Nephron (organoid): ENCODE data around the gene NHSL1.

ENCODE experiments used
- H3K27ac Mint-ChIP-seq, 3 experiments: 2 replicates each; pipeline ENCODE4 v1.8.0; 2020; ENCODE audit warnings: mixed read lengths in 3 of 3, mild to moderate bottlenecking in 2 of 3, moderate library complexity in 1 of 3
- H3K27me3 Mint-ChIP-seq: 2 replicates; pipeline ENCODE4 v1.8.0; 2021; ENCODE audit warnings: low read depth, mild to moderate bottlenecking, moderate library complexity, mixed read lengths
- H3K36me3 Mint-ChIP-seq: 2 replicates; pipeline ENCODE4 v1.8.0; 2020; ENCODE audit warnings: low read depth, mixed read lengths
- H3K4me1 Mint-ChIP-seq: 2 replicates; pipeline ENCODE4 v1.8.0; 2020; ENCODE audit warnings: mixed read lengths
- H3K4me3 Mint-ChIP-seq, 3 experiments: 2 replicates each; pipeline ENCODE4 v1.8.0; 2020; ENCODE audit warnings: mild to moderate bottlenecking in 3 of 3, mixed read lengths in 3 of 3, moderate library complexity in 2 of 3
- H3K9me3 Mint-ChIP-seq: 2 replicates; pipeline ENCODE4 v1.8.0; 2020; ENCODE audit warnings: mixed read lengths
- TF ChIP-seq, protein P1 (sequence below), 3 experiments: fragments of 200-600 bp; sonication (generic); IDR thresholded peaks; one replicate each; pipeline ENCODE4 v1.5.0; 2021; ENCODE audit warnings: antibody characterized with exemption in 3 of 3; ENCODE audit not compliant: unreplicated experiment in 3 of 3

Gene NHSL1

DNA sequence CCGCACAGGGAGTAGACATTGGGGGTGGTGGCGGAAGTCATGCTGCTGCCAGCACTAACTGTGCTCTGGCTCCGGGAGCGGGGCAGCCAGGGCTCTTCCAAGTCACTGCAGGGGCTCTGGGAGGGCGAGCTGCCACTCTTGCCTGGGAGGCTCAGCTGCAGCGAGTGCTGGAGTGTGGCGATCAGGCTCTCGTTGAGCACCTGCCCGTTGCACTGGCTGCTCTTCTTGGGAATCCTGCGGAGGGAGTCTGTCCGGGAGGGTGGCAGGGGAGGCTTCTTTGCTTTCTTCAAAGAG, 67.3 kb downstream of the NHSL1 start:
- H3K27me3 Mint-ChIP-seq = no peaks in the 10 kb centered on the region
- H3K4me3 Mint-ChIP-seq = no peak overlapping the region
- TF ChIP-seq, protein P1, sequence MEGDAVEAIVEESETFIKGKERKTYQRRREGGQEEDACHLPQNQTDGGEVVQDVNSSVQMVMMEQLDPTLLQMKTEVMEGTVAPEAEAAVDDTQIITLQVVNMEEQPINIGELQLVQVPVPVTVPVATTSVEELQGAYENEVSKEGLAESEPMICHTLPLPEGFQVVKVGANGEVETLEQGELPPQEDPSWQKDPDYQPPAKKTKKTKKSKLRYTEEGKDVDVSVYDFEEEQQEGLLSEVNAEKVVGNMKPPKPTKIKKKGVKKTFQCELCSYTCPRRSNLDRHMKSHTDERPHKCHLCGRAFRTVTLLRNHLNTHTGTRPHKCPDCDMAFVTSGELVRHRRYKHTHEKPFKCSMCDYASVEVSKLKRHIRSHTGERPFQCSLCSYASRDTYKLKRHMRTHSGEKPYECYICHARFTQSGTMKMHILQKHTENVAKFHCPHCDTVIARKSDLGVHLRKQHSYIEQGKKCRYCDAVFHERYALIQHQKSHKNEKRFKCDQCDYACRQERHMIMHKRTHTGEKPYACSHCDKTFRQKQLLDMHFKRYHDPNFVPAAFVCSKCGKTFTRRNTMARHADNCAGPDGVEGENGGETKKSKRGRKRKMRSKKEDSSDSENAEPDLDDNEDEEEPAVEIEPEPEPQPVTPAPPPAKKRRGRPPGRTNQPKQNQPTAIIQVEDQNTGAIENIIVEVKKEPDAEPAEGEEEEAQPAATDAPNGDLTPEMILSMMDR (IDR thresholded peaks at IDR 0.05; ENCODE audit: unreplicated experiment in 3 of 3) = no peak
- H3K9me3 Mint-ChIP-seq = no peaks in the 10 kb centered on the region
- H3K4me1 Mint-ChIP-seq = peaks cover 28% of the 10 kb centered on the region
- H3K27ac Mint-ChIP-seq = no peak overlapping the region
- H3K36me3 Mint-ChIP-seq = peaks cover 10% of the 10 kb centered on the region

DNA sequence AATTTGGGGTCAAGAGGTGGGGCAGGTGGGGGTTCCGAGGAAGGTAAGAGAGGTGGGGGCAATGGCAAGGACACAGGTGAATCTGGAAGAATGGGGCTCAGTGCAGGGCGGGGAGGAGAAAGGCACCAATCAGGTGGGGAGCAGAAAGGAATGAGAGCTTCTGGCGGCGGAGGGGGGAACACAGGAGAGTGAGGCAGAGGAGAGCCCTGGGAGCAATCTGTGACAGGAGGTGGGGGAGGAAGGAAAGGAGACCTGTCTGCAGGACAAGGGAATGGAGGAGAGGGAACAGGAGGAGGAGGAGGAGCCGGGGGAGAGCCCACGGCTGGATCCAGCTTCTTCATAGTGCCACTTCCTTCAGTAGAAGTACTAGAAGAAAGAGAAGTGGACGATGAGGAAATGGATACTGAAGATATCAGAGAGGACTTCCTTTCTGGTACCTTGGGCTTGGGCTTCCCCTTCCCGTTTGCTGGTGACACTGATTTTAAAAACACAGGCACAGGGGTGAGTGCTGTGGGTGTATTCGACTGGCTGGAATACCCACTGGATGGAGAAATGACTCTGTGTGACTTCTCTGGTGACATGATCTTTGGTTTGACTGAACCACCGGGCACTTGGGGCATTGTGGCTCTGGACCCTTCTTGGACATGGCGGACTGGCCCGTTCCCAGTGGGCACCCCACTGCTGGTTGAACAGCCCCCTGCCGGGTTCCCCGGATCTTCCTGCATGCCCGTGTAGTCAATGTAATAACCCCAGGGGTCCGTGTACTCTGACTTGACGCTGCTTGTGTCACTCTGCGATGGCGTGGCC, 67.8 kb downstream of the NHSL1 start:
- no peaks in the 10 kb centered on the region for H3K27me3 Mint-ChIP-seq
- no peaks in the 10 kb centered on the region for H3K9me3 Mint-ChIP-seq
- H3K36me3 Mint-ChIP-seq = peaks cover 8% of the 10 kb centered on the region
- TF ChIP-seq, protein P1 (IDR thresholded peaks at IDR 0.05; ENCODE audit: unreplicated experiment in 3 of 3) = no peak
- H3K4me1 Mint-ChIP-seq = peaks cover 28% of the 10 kb centered on the region
- no peak overlapping the region for H3K27ac Mint-ChIP-seq
- H3K4me3 Mint-ChIP-seq = no peak overlapping the region

DNA sequence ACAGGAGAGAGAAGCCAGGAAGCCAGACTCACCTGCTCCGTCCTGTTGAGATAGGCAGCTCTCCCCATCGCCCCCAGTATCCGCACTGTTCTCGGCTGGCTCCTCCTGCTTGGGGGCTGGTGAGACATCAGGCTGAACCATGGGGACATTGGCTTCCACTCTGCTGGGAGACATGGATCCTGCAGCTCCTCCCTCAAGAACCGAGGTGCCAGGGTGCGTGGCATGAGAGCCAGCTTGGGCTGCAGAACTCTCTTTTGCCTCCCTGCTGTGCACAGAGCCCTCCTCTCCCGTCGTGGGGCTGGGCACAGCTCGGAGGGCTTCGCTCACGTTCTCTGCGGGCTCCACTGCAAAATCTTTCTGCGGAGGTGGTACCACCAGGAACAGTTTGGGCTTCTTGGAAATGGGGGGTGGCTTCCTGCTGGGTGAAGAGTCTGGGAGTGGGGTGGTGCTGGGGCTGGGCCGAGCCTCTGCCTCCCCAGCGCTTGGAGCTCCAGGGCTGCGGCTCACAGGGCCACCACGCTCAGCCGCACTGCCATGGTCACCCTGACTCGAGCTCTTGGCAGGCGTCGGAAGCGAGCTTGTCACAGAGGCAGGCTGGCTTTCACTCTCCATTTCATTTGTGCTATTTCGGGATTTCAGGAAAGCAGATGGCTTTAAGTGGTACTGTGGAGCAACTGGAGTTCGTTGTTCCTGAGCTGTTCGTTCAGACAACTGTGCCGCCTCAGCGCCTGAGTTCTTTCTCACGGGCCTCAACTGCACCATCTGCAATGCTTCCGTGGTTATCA, 68.7 kb downstream of the NHSL1 start:
- Mint-ChIP-seq H3K4me3 (no peak overlapping the region), H3K9me3 (no peaks in the 10 kb centered on the region), H3K27me3 (no peaks in the 10 kb centered on the region), H3K27ac (no peak overlapping the region), H3K36me3 (peaks cover 2% of the 10 kb centered on the region), H3K4me1 (peaks cover 28% of the 10 kb centered on the region)
- TF ChIP-seq, protein P1 (IDR thresholded peaks at IDR 0.05; ENCODE audit: unreplicated experiment in 3 of 3) = no peak

DNA sequence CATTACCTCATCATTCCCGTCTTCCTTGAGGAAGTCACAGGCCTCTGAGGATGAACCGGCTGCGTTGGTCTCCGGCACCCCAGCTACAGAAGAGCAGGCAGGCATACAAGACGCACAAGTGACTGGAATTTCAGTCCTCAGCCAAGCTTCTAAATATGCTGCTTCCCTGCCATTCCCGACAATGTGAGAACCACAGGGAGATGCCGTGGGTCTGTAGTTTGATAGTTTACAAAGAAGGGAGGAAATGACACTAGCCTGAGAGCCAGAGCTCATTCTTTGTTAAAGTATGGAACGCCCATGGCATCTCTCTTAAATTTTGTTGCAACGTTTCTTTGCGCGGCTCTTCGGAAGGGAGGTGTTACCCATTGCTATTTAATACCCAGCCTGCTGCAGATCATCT, 69.5 kb downstream of the NHSL1 start:
- Mint-ChIP-seq H3K27me3 (no peaks in the 10 kb centered on the region), H3K9me3 (no peaks in the 10 kb centered on the region), H3K4me3 (no peak overlapping the region), H3K4me1 (peaks cover 28% of the 10 kb centered on the region), H3K36me3 (peaks cover 5% of the 10 kb centered on the region), H3K27ac (peak overlapping the region in 1 of 3 experiments; percentile 14)
- TF ChIP-seq, protein P1 (IDR thresholded peaks at IDR 0.05; ENCODE audit: unreplicated experiment in 3 of 3) = no peak

DNA sequence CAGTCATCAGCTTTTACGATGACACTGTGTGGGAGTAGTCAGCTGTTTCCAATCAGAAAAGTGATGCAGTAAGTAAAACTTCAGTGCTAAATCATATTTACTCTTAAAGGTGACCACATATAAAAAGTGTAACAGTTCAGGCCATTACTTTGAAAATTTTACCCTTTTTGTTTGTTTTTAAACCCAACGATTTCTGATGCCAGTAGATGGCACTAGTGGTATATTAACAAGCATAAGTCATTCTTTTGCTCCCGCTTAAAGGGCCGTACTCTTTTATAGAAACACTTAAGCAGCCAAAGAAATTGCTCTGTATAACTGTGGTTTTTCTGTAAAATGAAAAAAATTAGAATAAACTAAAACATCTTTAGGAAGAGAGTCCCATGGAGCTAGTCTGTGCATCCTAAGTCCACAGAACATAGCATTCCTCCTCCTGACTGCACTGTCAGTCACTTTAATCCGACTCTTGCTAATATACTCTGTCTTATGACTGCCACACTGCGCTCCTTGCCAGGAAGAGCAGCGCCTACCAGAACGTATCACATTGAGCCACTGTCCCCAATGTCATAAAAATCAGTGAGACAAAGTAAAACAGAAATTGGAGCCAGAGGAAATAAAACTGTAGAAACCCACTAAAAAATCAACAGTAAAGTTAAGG, 70.2 kb downstream of the NHSL1 start:
- Mint-ChIP-seq H3K36me3 (peaks cover 11% of the 10 kb centered on the region), H3K4me3 (no peak overlapping the region), H3K4me1 (peaks cover 28% of the 10 kb centered on the region), H3K27me3 (no peaks in the 10 kb centered on the region), H3K27ac (peak overlapping the region; percentile 2 to 14 (median 3)), H3K9me3 (no peaks in the 10 kb centered on the region)
- TF ChIP-seq, protein P1 (IDR thresholded peaks at IDR 0.05; ENCODE audit: unreplicated experiment in 3 of 3) = peak; percentile 56 to 75 (median 63)
